ENCODE measurements around the gene AHCY.
"Not testable (repeated sequence)": the region's sequence is repeated elsewhere in the genome, so short reads cannot be mapped to it uniquely, and the experiment has no call there.

AHCY gene

GRCh38 chr20:34254979-34255378, 48.2 kb downstream of the AHCY start:
- DNase-seq (ENCODE audit: low spot score) = peak; percentile 18

GRCh38 chr20:34252431-34253086, 50.6 kb downstream of the AHCY start:
- DNase-seq (ENCODE audit: low spot score) = not testable (repeated sequence)

GRCh38 chr20:34251619-34252018, 51.5 kb downstream of the AHCY start:
- DNase-seq (ENCODE audit: low spot score) = no peak

GRCh38 chr20:34250005-34250404, 53.1 kb downstream of the AHCY start:
- DNase-seq (ENCODE audit: low spot score) = no peak

GRCh38 chr20:34249291-34249690, 53.9 kb downstream of the AHCY start:
- no peak for DNase-seq (ENCODE audit: low spot score)

GRCh38 chr20:34246126-34246626, 57.0 kb downstream of the AHCY start:
- no peak for DNase-seq (ENCODE audit: low spot score)

GRCh38 chr20:34243377-34243776, 59.8 kb downstream of the AHCY start:
- DNase-seq (ENCODE audit: low spot score) = no peak

GRCh38 chr20:34242879-34243278, 60.3 kb downstream of the AHCY start:
- DNase-seq (ENCODE audit: low spot score) = no peak

- not testable (repeated sequence) for DNase-seq (ENCODE audit: low spot score)
Observed at GRCh38 chr20:34242015-34242414, 61.1 kb downstream of the AHCY start.

GRCh38 chr20:34240693-34241615, 62.2 kb downstream of the AHCY start, which contains the start of gene ASIP:
TSS of gene ASIP (plus strand) at chr20:34241423. CDS start at chr20:34260375, 18,952 bp downstream.
- no peak for DNase-seq (ENCODE audit: low spot score)

GRCh38 chr20:34240121-34240520, 63.0 kb downstream of the AHCY start:
- DNase-seq (ENCODE audit: low spot score) = no peak

- DNase-seq (ENCODE audit: low spot score) = no peak
Observed at GRCh38 chr20:34237942-34238341, 65.2 kb downstream of the AHCY start.

GRCh38 chr20:34235875-34236274, 67.3 kb downstream of the AHCY start:
- no peak for DNase-seq (ENCODE audit: low spot score)

GRCh38 chr20:34233687-34234086, 69.5 kb downstream of the AHCY start:
- no peak for DNase-seq (ENCODE audit: low spot score)

GRCh38 chr20:34232494-34233087, 70.6 kb downstream of the AHCY start:
- no peak for DNase-seq (ENCODE audit: low spot score)

- no peak for DNase-seq (ENCODE audit: low spot score)
Observed at GRCh38 chr20:34231634-34232033, 71.5 kb downstream of the AHCY start.
